HG03354 (cell line): ENCODE results near the gene FTO.

Source experiments
- ATAC-seq: cut with Tn5 transposase; IDR thresholded peaks from one replicate; pipeline ENCODE4 v1.9.1; 2021; ENCODE audit warnings: mild to moderate bottlenecking; ENCODE audit not compliant: unreplicated experiment, poor library complexity, severe bottlenecking

Gene FTO

DNA sequence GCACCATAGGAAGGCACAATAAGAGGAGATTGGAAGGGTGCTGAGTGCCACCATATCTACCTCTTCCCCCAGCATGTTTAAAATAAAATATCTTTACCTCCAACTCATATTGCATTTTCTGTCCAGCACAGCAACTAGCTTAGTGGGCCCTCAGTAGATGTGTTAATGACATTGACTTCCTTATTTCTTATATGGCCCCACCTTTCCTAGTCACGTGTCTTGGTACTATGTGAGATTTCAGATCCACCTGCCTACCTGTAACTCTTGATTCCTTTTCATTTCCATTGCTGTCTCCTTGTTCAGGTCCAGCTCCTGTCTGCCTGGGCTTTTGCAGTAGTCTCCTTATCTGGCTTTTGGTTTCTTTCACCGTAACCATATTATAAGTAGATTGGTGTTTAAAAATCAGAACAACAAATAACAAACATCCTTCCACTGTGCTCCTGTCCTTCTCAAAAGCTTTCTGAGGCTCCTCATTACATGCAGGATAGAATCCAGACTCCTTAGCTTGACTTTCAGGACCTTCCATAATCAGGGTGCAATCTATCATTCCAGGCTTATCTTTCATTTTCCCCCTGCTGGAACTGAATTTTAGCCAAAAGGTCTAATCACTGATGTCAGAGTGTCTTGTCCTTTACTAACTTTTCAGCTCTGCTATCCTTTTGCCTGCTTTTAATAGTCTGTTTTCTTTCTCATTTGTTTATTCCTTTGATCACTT lies 71.3 kb downstream of the FTO start:
- ATAC-seq, result no peak

DNA sequence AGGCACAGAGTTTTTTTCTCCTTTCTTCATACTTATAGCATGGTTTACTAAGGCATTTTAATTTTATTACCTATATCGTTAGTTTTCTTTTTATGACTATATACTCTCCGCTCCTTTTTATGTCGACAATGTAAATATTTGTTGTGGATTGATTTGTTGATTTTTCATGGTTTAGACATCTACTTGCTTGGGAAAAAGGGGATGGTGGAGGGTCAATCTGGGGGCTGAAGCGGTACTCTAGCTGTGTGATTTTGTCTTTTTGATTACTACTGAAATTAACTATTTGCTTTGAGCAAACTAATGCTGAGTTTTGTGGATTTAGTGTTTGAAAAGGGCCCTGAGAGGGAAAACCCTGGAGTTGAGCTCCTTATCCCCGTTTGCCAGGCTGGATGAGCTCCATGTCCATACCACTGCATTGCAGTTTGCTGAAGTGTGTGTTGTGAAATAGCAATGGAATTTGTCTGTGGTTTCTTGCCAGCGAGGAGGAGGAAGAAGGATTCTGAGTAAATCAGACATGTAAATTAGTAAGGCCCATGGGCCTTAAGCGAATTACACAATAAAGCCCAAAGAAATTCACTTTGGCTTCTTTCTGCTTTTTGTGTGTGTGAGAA lies 72.0 kb downstream of the FTO start:
- no peak for ATAC-seq

DNA sequence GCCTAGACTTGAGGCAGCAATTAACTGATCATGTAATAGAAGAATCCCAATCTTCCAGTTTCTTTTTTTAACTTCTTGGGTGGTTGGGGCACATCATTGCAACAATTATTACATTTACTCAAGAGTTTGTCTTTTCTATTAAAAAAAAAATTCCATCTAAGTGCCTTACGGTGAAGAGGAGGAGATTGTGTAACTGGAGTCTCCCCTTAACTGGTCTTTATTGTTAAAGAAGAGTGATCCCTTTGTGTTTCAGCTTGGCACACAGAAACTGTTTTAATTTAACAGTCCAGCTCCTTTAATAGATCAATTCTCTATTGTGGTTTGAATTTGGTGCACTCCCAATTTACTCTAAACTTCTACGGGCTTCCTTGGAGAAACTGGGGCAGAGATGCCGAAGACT lies 75.2 kb downstream of the FTO start:
- no peak for ATAC-seq

DNA sequence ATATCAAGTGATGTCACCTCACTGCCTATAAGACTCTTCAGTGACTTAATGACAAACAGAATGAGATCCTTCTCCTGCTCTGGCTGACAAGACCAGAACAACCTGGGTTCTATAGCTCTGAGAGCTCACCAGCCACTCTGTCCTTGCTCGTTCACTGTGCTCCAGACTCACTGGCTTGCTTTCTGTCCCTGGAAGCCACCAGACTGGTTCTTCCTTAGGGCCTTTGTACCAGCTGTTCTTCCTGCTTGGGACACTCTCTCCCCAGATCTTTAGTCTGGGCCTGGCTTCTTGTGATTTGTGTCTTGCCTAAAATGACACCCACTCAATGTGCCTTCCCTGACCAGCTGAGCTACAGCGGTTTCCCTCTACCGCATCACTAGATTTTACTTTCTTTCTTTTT lies 76.1 kb downstream of the FTO start:
- no peak for ATAC-seq

DNA sequence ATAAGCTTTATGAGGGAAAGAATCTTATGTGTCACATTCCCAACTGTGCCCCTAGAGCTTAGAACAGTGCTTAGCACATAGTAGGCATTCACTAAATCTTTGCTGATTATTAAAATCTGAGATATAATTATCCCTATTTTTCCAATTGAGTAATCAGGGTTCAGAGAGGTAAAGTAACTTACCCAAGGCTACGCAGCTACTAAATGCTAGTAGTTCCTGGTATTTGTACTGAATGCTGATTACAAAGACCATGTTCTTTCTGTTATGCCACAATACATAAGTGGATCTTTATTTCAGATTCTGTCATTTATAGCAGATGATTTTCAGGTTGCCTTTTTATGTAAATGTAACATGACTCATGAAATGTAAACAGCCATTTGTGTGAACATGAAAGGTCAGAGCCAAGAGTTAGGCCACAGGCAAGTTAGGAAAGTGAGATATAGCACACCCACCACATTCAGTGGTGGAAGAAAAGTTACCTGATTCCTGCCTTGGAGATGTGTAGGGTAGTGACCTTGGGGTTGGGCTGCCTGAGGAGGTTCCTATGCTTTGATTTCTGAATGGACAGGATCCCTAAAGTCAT lies 77.2 kb downstream of the FTO start:
- ATAC-seq, result no peak

DNA sequence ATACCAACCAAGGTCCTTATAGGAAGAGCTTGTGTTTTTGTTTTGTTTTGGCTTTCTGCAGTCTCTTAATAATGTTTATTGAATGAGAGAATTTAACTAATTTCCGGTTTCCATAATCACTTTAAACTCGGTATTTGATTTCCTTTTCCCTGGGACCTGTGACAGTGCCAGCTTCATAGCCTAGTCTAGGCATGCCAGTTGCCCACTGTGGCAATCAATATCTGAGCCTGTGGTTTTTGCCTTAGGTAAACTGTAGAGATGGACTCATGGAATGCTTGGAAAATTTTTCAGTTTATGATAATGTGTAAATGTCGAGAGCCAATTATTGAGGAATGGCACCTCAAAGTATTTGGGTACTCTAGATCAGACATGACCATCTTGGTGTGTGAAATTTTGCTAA lies 78.2 kb downstream of the FTO start:
- no peak for ATAC-seq

DNA sequence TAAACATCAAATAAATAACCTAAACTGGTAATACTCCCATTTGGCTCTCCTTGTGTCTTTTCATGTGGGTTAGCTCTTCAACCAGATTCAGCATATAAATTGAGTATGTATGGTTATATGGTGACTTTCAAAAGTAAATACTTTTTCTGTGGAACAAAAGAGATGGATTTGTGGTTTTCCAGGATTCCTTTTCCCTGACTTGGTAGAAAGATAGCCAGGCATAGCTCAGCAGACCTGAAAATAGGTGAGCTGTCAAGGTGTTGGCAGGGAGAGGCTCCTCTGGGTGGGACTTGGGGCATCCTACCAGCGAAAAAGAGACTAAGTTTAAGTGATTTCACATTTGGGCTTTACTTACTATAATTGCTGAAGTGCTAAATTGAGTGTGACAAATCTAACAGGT lies 80.3 kb downstream of the FTO start:
- no peak for ATAC-seq

DNA sequence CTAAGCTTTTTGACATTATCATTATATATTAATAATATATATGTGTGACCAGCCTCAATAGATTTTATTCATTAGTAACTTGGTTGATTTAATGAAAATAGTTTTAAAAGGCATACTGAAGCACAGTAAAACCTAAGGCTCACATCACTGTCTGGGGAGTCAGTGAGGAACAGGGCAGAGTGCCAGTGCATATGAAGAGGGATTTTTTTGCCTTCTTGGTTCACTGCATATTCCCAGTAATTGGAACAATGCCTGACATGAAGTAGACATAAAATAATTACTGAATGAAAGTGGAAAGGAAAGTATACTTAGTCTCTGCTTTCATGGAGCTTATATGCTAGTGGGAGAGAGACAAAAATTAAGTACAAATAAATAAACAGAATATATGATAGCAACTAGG lies 81.1 kb downstream of the FTO start:
- ATAC-seq, result no peak

DNA sequence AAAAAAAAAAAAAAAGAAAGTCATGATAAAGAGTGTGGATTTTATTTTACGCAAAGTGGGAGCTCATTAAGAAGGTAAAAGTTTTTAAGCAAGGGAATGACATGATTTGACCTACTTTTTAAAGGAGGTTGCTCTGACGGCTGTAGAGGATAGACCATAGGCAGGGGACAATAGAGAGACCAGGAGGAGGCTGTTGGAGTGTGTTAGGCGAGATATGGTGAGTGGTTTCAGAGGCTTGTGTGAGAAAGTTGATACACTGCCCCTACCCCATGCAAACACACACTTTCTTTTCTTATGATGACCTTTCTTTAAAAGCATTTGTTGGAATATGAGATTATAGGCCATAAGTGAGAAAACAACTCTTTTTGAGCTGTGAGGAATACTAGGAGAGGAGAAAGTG lies 82.0 kb downstream of the FTO start:
- ATAC-seq, result no peak

DNA sequence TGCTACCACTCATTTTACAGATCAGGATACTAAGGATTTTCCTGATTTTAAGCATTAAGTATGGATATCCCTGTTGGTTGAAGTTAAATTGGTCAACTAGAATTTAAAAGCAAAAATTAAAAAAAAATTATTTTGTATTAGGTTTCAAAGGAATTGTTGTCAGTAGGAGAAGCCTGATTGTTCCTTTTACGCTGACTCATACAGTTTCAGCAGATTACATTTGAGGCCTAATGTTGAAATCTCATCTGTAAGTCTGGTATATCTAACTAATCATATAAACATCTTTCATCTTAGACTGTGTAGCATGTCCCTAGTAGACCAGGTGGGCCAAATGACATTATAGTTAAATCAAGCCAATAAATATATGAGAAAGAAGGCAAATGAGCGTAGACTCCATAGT lies 83.5 kb downstream of the FTO start:
- no peak for ATAC-seq

DNA sequence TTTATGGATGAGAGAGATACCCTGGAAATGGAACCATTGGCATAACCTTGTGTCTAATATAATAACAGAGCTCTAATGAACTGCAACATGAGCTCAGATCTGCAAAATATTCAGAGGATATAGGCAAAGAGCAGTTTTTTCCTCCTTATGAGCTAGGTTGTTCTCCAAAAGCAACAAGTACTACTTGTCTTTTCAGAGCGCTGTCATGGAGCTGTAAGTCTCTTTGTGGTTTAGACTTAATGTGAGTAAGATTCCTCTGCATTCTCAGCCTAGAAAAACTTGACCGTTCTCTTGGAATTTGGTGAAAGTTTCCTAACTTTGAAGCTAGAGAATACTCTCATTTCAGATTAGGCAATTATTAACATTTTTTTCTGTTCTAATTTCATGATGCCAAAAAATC lies 85.2 kb downstream of the FTO start:
- no peak for ATAC-seq

DNA sequence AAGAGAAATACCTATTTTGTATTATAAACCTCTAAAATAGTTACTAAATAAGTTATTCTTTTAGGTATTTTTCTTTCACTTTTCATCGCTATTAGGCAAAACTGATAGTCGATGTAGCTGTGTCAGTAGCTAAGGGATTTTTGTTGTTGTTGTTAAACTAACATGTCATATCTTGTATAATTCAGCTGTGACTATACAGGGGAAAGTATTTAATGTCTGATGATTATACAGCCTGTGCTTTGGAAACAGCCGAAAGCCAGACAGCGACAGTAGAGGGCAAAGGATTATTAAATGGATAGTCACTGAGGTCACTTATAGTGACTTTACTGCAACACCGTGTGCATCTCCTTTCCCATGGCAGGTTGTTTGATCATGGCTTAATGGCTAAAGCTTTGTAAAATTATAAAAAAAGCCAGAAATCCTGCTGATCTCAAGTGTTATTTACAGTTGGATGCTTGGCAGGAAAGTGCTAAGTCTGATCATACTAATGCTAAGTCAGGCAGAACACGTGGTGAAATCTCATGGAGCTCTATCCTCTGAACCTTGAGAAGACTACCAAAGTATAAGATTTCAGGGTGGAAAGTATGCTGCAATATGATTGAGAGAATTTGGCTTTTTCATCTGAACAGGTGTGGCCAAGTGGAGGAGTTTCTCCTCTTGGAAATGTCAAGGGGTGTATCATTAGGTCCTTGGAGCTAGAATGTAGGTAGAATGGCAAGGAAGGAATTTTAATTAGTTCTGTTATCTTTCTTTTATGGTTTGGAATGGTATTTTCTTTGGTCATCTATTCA lies 88.4 kb downstream of the FTO start:
- ATAC-seq, result no peak

DNA sequence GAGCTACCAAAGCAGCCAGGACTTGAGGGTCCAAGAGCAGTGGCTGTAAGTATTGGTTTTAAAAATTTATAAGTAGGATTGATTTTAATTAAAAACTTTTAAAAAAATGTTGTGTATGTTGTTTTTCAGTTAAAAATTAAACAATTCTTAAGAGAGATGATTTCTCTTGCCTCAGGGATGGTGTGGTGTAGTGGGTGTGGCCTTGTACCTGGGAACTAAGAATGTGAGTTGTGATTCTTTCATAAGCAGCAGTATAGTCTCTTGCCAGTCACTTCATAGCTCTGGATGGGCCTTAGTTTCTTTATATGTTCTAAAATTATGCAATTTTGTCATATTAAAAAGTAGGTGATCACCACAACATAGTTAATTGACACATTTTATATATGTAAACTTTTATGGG lies 99.5 kb downstream of the FTO start:
- no peak for ATAC-seq

DNA sequence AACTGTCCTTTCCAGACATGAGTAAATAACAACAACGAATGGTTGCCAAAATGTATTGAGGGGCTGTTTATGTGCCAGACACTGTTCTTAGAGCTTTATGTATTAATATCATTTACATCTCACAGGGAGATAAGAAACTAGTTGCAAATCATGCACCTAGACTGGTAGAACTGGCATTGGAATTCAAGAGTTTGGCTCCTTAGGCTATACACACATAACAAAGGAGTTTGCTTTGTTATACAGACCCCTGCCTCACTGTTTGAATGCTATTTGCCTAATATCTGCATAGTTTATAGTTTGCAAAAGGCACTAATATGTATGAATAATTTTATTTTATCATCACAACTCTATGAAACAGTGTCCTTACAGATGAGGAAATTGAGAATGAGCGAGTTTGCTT lies 100.0 kb downstream of the FTO start:
- ATAC-seq, result no peak

DNA sequence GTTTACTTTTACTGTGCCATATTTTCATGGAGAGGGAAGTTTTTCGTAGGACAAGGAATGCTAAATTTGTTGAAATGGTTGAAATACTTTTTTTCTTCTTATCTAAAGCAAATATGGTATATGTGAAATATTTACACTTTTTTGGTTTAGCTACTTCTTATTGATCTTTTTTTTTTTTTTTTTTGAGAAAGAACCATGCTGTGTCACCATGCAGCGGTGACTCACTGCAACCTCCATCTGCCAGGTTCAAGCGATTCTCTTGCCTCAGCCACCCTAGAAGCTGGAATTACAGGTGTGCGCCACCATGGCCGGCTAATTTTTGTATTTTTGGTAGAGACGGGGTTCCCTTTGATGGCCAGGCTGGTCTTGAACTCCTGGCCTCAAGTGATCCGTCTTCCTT lies 100.5 kb downstream of the FTO start:
- no peak for ATAC-seq

DNA sequence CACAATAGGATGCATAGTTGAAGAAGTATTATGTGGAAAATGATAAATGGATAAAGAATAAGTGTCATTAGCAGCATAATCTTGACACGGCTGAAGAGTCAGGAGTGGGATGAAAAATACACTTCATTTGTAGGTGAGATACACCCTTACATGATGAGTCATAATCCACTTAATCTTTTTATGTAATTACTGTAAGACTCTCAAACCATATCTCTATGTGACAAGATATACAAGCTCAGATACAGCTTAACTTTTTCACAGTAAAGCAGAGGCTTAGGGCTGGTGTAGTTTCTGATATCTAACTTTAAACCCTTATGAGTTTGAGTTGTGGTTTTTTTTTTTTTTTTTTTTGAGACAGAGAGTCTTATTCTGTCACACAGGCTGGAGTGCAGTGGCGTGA lies 101.2 kb downstream of the FTO start:
- no peak for ATAC-seq

DNA sequence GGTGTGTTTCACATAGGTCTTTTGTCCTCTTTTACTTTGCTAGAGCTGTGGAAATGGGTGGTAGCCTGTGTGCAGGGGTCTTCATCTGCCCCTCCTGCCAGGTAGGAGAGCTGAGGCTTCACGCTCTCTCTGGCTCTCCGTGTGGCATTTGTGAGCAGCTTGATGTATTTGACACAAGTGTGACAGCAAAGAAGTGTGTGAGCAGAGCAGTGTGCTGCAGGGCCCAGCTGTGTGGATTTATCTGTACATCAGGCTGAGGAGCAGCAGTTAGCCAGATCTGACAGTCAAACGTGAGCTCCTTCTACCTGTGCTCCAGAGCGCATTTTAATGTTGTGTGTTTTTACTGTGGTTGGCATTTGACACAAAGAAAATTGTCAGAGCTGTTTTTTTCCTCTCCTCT lies 101.8 kb downstream of the FTO start:
- ATAC-seq, result no peak

DNA sequence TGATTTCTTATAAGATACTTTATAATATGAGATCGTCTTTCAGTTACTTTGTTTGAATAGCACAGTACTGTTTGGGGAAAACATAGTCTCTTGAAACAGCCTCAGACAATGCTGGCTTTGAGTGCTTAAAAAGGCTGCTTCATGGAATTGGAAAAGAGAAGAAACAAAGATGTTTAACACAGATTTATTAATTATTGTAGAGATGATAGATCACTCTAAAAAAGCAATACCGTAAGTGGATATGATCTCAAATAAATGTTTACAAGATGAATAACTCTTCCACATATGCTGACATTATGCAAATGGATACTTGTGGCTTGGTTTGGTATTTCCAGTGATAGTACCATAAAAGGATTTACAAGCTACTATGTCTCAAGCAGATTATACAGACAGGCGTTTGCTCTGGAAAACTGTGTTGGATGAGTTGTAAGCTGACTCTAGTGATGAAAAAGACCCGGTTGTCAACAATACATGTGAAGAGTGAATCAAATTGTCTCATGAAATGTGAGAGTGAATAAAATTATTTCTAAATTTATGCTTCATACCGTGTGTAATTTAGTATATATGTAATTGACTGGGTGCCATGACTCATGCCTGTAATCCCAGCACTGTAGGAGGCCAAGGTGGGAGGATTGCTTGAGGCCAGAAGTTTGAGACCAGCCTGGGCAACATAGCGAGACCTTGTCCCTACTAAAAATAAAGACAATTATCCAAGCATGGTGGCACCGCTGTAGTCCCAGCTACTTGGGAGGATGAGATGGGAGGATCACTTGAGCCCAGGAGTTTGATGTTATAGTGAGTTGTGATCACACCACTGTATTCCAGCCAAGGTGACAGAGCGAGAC lies 105.4 kb downstream of the FTO start:
- no peak for ATAC-seq

DNA sequence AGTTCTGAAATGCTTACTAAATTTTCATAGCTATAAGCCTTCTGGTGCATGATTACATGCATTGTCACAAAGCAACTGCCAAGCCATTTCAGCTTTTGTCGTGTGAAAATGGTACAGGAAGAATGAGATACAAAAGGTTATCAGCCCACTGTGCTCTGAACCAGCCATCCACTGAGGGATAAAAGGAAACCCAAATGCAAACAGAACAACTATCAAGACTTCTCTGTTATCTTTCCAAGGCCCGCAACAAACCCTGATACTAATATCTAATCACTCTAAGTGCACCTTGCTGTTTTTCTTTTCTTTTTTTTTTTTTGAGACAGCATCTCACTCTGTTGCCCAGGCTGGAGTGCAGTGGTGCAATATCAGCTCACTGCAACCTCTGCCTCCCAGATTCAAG lies 109.0 kb downstream of the FTO start:
- no peak for ATAC-seq

DNA sequence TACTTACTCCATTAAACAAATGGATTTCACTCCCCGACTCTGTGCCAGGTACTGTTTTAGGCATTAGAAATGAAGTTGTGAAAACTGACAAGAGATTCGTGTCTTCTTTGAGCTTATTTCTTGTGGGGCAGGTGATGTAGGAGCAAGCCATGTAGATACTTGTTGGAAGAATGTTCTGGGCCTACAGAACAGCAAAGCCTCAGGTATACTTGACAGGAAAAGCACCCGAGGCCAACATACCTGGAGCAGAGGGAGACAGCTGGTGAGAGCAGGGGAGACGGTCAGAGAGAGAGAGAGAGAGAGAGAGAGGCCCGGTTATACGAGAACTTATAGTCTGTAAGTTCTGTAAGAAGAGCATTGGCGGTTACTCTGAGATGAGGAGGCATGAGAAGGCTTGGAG lies 110.8 kb downstream of the FTO start:
- no peak for ATAC-seq
